BE2C (cell line): ENCODE data around the gene BRIP1.
"Not testable (repeated sequence)": the region's sequence is repeated elsewhere in the genome, so short reads cannot be mapped to it uniquely, and the experiment has no call there.

Experiments
- DNase-seq: peaks from one replicate; pipeline ENCODE4 v3.0.0-alpha.2; 2020
- H3K27me3 ChIP-seq: fragments of 250-450 bp; sonication (Bioruptor Pico); 2 replicates; pipeline ENCODE4 v1.5.1; 2020; ENCODE audit warnings: mild to moderate bottlenecking
- H3K36me3 ChIP-seq: fragments of 250-450 bp; sonication (Bioruptor Pico); 2 replicates; pipeline ENCODE4 v1.5.1; 2020; ENCODE audit warnings: mild to moderate bottlenecking
- H3K4me1 ChIP-seq: fragments of 250-450 bp; sonication (Bioruptor Pico); 2 replicates; pipeline ENCODE4 v1.5.1; 2020
- H3K4me3 ChIP-seq: 2 replicates; pipeline ENCODE4 v1.5.1; 2011; ENCODE audit warnings: low read depth, low read length
- H3K9me3 ChIP-seq: fragments of 250-450 bp; sonication (Bioruptor Pico); 2 replicates; pipeline ENCODE4 v1.5.1; 2020
- CTCF ChIP-seq: IDR thresholded peaks from 2 replicates; pipeline ENCODE4 v1.5.1; 2012; ENCODE audit warnings: mild to moderate bottlenecking, low read depth, low read length

The BRIP1 gene

DNA sequence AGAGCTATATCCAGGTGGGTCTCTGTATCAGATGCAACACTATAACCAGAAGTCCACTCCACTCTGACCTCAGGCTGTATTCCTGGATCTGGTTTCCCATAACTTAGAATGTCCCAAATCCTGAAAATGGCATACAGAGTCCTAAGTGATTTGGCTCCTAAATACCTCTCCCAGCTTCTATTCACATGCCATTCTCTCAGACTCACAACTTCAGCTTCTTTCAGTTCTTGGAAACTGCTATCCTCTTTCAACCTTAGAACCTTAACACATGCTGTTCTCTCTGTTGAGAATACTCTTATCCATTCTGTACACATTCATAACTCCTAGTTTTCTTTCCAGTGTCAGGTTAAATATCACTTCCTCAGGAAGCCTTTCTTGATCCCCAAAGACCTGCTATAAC is 132.0 kb downstream of the BRIP1 start:
- Histone ChIP-seq H3K4me1 (no peaks in the 10 kb centered on the region), H3K4me3 (no peak overlapping the region), H3K9me3 (no peaks in the 10 kb centered on the region), H3K36me3 (no peaks in the 10 kb centered on the region), H3K27me3 (no peaks in the 10 kb centered on the region)
- TF ChIP-seq CTCF, result no peak
- DNase-seq, result no peak

GRCh38 chr17:61729690-61730268 is 133.5 kb downstream of the BRIP1 start:
- H3K4me3 ChIP-seq, result no peak overlapping the region
- peak; percentile 25 for TF ChIP-seq CTCF
- H3K36me3 ChIP-seq, result no peaks in the 10 kb centered on the region
- H3K4me1 ChIP-seq, result no peaks in the 10 kb centered on the region
- no peaks in the 10 kb centered on the region for H3K27me3 ChIP-seq
- no peak for DNase-seq
- no peaks in the 10 kb centered on the region for H3K9me3 ChIP-seq

DNA sequence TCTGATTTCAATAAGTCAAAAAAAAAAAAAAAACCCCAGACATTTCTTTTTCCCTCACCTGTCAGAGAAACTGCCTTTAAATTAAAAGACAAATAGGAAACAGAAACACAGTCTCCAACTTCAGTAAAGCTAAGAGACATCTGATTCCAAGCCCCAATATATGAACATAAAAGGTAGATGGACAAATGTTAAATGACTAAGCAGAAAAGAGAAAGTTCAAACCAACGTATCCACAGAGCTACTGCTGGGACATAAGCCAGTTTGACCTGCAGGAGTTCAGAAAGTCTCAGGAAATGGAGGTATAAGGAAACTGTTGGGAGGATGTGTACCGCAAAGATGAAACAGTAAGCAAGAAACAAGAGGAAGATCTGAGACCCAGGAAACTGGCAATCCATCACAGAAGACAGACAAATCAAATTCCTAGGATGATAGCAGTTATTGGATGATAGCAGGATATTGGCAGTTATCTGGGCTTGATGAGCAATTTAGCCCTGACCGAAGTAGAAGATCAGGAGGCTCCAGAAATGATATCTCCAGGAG is 135.0 kb downstream of the BRIP1 start:
- no peaks in the 10 kb centered on the region for H3K9me3 ChIP-seq
- no peaks in the 10 kb centered on the region for H3K36me3 ChIP-seq
- no peak for DNase-seq
- TF ChIP-seq CTCF, result no peak
- H3K27me3 ChIP-seq, result no peaks in the 10 kb centered on the region
- H3K4me1 ChIP-seq, result no peaks in the 10 kb centered on the region
- H3K4me3 ChIP-seq, result no peak overlapping the region

DNA sequence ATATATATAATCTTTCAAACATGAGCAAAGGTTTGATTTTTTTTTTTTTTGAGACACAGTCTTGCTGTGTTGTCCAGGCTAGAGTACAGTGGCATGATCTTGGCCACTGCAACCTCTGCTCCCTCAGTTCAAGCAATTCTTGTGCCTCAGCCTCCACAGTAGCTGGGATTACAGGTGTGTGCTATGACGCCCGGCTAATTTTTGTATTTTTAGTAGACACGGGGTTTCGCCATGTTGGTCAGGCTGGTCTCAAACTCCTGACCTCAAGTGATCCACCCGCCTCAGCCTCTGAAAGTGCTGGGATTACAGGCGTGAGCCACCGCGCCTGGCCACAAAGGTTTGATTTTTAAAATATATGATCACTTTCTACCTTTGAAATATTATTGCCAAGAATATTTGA is 135.5 kb downstream of the BRIP1 start:
- DNase-seq, H3K9me3 ChIP-seq, H3K27me3 ChIP-seq, H3K4me3 ChIP-seq, H3K4me1 ChIP-seq, H3K36me3 ChIP-seq: not testable (repeated sequence)

GRCh38 chr17:61726977-61727376 is 136.4 kb downstream of the BRIP1 start:
- DNase-seq, result no peak
- Histone ChIP-seq H3K36me3 (no peaks in the 10 kb centered on the region), H3K4me3 (no peak overlapping the region), H3K9me3 (no peaks in the 10 kb centered on the region), H3K4me1 (no peaks in the 10 kb centered on the region), H3K27me3 (no peaks in the 10 kb centered on the region)
- TF ChIP-seq CTCF, result no peak

DNA sequence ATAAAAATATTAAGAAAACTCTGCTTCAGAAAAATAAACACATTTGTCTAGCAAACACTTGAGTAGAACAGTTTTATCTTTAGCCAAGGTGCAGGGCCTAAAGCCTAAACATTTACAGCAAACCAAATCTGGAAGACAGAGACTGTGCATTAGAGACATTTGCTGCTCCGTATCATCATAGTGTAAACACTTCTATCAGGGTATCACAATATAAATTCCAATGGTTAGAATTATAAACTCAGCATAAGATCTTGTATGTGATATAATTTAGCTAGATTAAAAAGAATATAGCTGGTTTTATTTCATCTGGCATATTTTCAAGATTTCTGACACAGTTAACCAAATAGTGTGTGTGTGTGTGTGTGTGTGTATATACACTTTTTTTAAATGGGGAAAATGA is 138.6 kb downstream of the BRIP1 start:
- H3K9me3 ChIP-seq, result no peaks in the 10 kb centered on the region
- H3K27me3 ChIP-seq, result no peaks in the 10 kb centered on the region
- H3K4me1 ChIP-seq, result no peaks in the 10 kb centered on the region
- H3K4me3 ChIP-seq, result no peak overlapping the region
- DNase-seq, result no peak
- TF ChIP-seq CTCF, result no peak
- no peaks in the 10 kb centered on the region for H3K36me3 ChIP-seq

- H3K9me3 ChIP-seq, result no peaks in the 10 kb centered on the region
- no peaks in the 10 kb centered on the region for H3K4me1 ChIP-seq
- no peaks in the 10 kb centered on the region for H3K36me3 ChIP-seq
- no peak for DNase-seq
- TF ChIP-seq CTCF, result no peak
- no peaks in the 10 kb centered on the region for H3K27me3 ChIP-seq
- no peak overlapping the region for H3K4me3 ChIP-seq
Observed at GRCh38 chr17:61723914-61724313, 139.4 kb downstream of the BRIP1 start.
